Liver (tissue), 9 donors: ENCODE data around the gene NAA40. TPM values are rescaled to one million over a fixed set of nuclear protein-coding genes. Genes with fewer than 3 reads are reported as not detected.

ENCODE experiments used
- DNase-seq: peaks from one replicate; pipeline ENCODE4 v3.0.0-alpha.2; 2017; ENCODE audit warnings: low spot score
- H3K27ac ChIP-seq, 2 donors: one replicate each; pipeline ENCODE4 v1.7.0; 2013; ENCODE audit warnings: inconsistent platforms in 2 of 2, low read length in 2 of 2, control low read depth in 1 of 2, low read depth in 1 of 2, mild to moderate bottlenecking in 1 of 2
- H3K27me3 ChIP-seq, 4 donors: one replicate each; pipeline versions ENCODE4 v1.6.1 to v1.7.0; 2013; ENCODE audit warnings: low read length in 3 of 4, inconsistent platforms in 1 of 4, mild to moderate bottlenecking in 1 of 4, moderate library complexity in 1 of 4; ENCODE audit not compliant: control insufficient read depth in 4 of 4, insufficient read depth in 4 of 4
- H3K36me3 ChIP-seq, 4 donors: one replicate each; pipeline versions ENCODE4 v1.6.1 to v1.7.0; 2013; ENCODE audit warnings: low read length in 3 of 4, mild to moderate bottlenecking in 3 of 4, low read depth in 1 of 4, moderate library complexity in 1 of 4; ENCODE audit not compliant: control insufficient read depth in 4 of 4, insufficient read depth in 3 of 4
- H3K4me1 ChIP-seq, 4 donors: one replicate each; pipeline versions ENCODE4 v1.6.1 to v1.7.0; 2013; ENCODE audit warnings: low read length in 3 of 4, mild to moderate bottlenecking in 3 of 4, moderate library complexity in 1 of 4; ENCODE audit not compliant: control insufficient read depth in 4 of 4, insufficient read depth in 4 of 4
- H3K4me3 ChIP-seq, 3 donors: one replicate each; pipeline versions ENCODE4 v1.6.1 to v1.7.0; 2013; ENCODE audit warnings: low read length in 3 of 3, control low read depth in 1 of 3, low read depth in 1 of 3, mild to moderate bottlenecking in 1 of 3
- H3K9ac ChIP-seq, 2 donors: one replicate each; pipeline ENCODE4 v1.7.0; 2013; ENCODE audit warnings: low read length in 2 of 2, mild to moderate bottlenecking in 2 of 2, moderate library complexity in 2 of 2, control low read depth in 1 of 2, low read depth in 1 of 2
- H3K9me3 ChIP-seq, 4 donors: one replicate each; pipeline versions ENCODE4 v1.6.1 to v1.7.0; 2013; ENCODE audit warnings: low read length in 3 of 4; ENCODE audit not compliant: control insufficient read depth in 4 of 4
- FOXA1 ChIP-seq: IDR thresholded peaks from 2 replicates; pipeline ENCODE4 v1.6.1; 2016; ENCODE audit warnings: antibody characterized with exemption
- FOXA2 ChIP-seq: IDR thresholded peaks from 2 replicates; pipeline ENCODE4 v1.6.1; 2016; ENCODE audit warnings: antibody characterized with exemption
- GABPA ChIP-seq, 2 donors: IDR thresholded peaks in 1 of 2; conservative IDR thresholded peaks in 1 of 2; 2 replicates each; pipeline ENCODE4 v1.6.1; 2016; ENCODE audit warnings: antibody characterized with exemption in 2 of 2, mild to moderate bottlenecking in 1 of 2, moderate library complexity in 1 of 2
- HNF4A ChIP-seq, 2 donors: conservative IDR thresholded peaks; 2 replicates each; pipeline ENCODE4 v1.6.1; 2016; ENCODE audit warnings: antibody characterized with exemption in 2 of 2, mild to moderate bottlenecking in 2 of 2
- JUND ChIP-seq, 2 donors: IDR thresholded peaks; 2 replicates each; pipeline ENCODE4 v1.6.1; 2016; ENCODE audit warnings: antibody characterized with exemption in 2 of 2
- NR2F2 ChIP-seq: IDR thresholded peaks from 2 replicates; pipeline ENCODE4 v1.6.1; 2016; ENCODE audit warnings: antibody characterized with exemption
- RAD21 ChIP-seq, 2 donors: IDR thresholded peaks; 2 replicates each; pipeline ENCODE4 v1.6.1; 2016; ENCODE audit warnings: antibody characterized with exemption in 2 of 2, mild to moderate bottlenecking in 2 of 2
- SP1 ChIP-seq: IDR thresholded peaks from 2 replicates; pipeline ENCODE4 v1.6.1; 2018; ENCODE audit warnings: antibody characterized with exemption, mild to moderate bottlenecking
- TAF1 ChIP-seq: conservative IDR thresholded peaks from 2 replicates; pipeline ENCODE4 v1.6.1; 2016; ENCODE audit warnings: antibody characterized with exemption, mild to moderate bottlenecking
- YY1 ChIP-seq: IDR thresholded peaks from 2 replicates; pipeline ENCODE4 v1.6.1; 2016; ENCODE audit warnings: antibody characterized with exemption, mild to moderate bottlenecking
- WGBS: extraction: QIAGEN DNeasy Blood & Tissue Kit; methylation state at CpG from one replicate; pipeline ENCODE4 v1.1.7; 2013; 5-methylcytosine and 5-hydroxymethylcytosine counted together
- polyA plus RNA-seq, 2 donors: library from polyadenylated mRNA; stranded (reverse) in 1 of 2; unstranded in 1 of 2; fragments of 200-250 nt in 1 of 2; fragments of >200 nt in 1 of 2; fragmentation: Nextera tagmentation in 1 of 2; extraction: Ambion mirVana in 1 of 2; gene quantifications; one replicate each; pipeline versions ENCODE4 v1.2.1 to v1.2.3, GENCODE V29; 2013 to 2015
- total RNA-seq, 2 donors: library from RNA; depleted of rRNA; stranded (reverse); fragments of >200 nt; gene quantifications; one replicate each; pipeline ENCODE4 v1.2.3, GENCODE V29; 2014
- TF ChIP-seq, protein P1 (sequence below): IDR thresholded peaks from 2 replicates; pipeline ENCODE4 v1.6.1; 2016; ENCODE audit warnings: antibody characterized with exemption, mild to moderate bottlenecking
- TF ChIP-seq, protein P2 (sequence below): IDR thresholded peaks from 2 replicates; pipeline ENCODE4 v1.6.1; 2016; ENCODE audit warnings: antibody characterized with exemption
- TF ChIP-seq, protein P3 (sequence below): IDR thresholded peaks from 2 replicates; pipeline ENCODE4 v1.6.1; 2016; ENCODE audit warnings: antibody characterized with exemption
- TF ChIP-seq, protein P4 (sequence below): fragments of 150-350 bp; IDR thresholded peaks from 2 replicates; pipeline ENCODE4 v1.5.1; 2017; ENCODE audit warnings: improper control_type of control experiment, low read depth, low read length; ENCODE audit not compliant: missing input control
- donor health status: healthy.
- donor health status: healthy.
- donor health status: healthy.
- donor health status: healthy.
- donor health status: healthy.

Gene NAA40
- total and polyA plus RNA-seq, 4 donors = 3.0 to 7.3 (median 4.7) TPM

DNA sequence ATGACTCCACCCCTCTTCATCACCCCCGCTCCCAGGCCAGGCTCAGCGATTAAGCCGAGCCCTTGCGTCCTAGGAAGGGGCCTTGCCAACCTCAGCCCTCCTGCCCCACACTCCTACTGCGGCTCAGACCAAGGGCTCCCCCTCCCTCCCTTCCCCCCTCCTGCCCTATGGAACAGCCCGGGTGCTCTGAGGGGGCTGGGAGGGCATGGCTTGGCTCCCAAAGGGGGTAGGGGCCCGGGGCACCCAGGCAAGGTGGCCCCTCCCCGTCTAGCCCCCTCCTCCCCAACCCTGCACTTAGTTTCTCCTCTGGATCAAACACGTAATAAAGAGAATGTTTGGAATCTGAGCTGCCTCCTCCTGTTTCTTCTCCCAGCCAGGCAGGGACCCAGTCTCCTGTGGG lies 28.1 kb upstream of the NAA40 start (continued):
- TF ChIP-seq, protein P1, sequence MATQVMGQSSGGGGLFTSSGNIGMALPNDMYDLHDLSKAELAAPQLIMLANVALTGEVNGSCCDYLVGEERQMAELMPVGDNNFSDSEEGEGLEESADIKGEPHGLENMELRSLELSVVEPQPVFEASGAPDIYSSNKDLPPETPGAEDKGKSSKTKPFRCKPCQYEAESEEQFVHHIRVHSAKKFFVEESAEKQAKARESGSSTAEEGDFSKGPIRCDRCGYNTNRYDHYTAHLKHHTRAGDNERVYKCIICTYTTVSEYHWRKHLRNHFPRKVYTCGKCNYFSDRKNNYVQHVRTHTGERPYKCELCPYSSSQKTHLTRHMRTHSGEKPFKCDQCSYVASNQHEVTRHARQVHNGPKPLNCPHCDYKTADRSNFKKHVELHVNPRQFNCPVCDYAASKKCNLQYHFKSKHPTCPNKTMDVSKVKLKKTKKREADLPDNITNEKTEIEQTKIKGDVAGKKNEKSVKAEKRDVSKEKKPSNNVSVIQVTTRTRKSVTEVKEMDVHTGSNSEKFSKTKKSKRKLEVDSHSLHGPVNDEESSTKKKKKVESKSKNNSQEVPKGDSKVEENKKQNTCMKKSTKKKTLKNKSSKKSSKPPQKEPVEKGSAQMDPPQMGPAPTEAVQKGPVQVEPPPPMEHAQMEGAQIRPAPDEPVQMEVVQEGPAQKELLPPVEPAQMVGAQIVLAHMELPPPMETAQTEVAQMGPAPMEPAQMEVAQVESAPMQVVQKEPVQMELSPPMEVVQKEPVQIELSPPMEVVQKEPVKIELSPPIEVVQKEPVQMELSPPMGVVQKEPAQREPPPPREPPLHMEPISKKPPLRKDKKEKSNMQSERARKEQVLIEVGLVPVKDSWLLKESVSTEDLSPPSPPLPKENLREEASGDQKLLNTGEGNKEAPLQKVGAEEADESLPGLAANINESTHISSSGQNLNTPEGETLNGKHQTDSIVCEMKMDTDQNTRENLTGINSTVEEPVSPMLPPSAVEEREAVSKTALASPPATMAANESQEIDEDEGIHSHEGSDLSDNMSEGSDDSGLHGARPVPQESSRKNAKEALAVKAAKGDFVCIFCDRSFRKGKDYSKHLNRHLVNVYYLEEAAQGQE = no peak

DNA sequence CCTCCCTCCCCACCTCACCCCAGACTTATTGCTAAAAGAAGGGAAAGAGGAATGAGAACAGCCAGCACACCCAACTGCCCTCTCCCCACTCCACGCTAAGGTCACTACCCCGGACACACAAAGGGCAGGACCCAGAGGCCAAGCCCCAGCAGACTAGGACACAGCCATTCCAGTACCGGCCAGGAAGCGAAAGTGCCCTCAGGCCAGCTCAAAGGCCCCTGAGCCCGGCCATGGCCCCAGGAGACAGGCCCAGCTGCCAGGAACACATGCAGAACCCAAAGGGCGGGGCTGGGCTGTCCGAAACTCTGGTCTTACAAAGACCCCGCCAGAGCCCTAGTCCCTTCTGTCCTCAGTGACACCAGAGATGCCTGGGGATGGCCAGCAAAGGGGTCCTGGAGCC lies 27.4 kb upstream of the NAA40 start:
- TF ChIP-seq NR2F2 (peak; percentile 77), TAF1 (no peak)
- TF ChIP-seq, protein P2, sequence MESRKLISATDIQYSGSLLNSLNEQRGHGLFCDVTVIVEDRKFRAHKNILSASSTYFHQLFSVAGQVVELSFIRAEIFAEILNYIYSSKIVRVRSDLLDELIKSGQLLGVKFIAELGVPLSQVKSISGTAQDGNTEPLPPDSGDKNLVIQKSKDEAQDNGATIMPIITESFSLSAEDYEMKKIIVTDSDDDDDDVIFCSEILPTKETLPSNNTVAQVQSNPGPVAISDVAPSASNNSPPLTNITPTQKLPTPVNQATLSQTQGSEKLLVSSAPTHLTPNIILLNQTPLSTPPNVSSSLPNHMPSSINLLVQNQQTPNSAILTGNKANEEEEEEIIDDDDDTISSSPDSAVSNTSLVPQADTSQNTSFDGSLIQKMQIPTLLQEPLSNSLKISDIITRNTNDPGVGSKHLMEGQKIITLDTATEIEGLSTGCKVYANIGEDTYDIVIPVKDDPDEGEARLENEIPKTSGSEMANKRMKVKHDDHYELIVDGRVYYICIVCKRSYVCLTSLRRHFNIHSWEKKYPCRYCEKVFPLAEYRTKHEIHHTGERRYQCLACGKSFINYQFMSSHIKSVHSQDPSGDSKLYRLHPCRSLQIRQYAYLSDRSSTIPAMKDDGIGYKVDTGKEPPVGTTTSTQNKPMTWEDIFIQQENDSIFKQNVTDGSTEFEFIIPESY = no peak
- Histone ChIP-seq H3K9ac (no peak overlapping the region), H3K27ac (no peak overlapping the region), H3K9me3 (no peaks in the 10 kb centered on the region), H3K4me3 (no peak overlapping the region), H3K36me3 (peaks cover 7 to 18% (median 12%) of the 10 kb centered on the region in 4 donors), H3K27me3 (peaks cover 0 to 3% (median 0%) of the 10 kb centered on the region in 4 donors), H3K4me1 (peaks cover 3 to 8% (median 6%) of the 10 kb centered on the region in 4 donors)
- 76% methylated on average over 8 of the region's 8 CpGs for WGBS
- no peak for DNase-seq

DNA sequence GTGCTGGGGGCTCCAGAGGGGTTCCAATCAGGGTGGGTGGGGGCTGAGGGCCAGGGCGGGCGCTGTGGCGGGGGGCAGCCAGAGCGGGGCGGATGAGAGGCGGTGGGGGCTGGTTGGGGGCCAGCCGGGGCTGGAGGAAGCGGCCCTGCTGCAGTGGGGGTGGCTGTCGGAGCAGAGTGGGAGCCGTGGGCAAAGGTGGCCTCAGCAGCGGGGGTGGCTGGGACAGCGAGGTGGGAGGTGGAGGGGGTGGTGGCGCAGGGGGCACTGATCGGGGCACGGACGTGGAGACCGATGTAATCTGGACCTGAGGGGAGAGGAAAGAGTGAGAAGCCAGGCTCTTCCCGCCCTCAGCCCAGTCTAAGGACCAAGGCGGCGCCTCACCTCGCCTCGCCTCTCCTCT lies 26.9 kb upstream of the NAA40 start:
- Histone ChIP-seq H3K4me1 (peaks cover 6 to 11% (median 9%) of the 10 kb centered on the region in 4 donors), H3K36me3 (peaks cover 7 to 17% (median 12%) of the 10 kb centered on the region in 4 donors), H3K9me3 (no peaks in the 10 kb centered on the region), H3K9ac (no peak overlapping the region), H3K4me3 (no peak overlapping the region), H3K27me3 (peaks cover 0 to 3% (median 0%) of the 10 kb centered on the region in 4 donors), H3K27ac (no peak overlapping the region)
- WGBS = 93% methylated on average over 22 of the region's 22 CpGs
- TF ChIP-seq YY1 = no peak
- TF ChIP-seq, protein P3, sequence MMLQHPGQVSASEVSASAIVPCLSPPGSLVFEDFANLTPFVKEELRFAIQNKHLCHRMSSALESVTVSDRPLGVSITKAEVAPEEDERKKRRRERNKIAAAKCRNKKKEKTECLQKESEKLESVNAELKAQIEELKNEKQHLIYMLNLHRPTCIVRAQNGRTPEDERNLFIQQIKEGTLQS = no peak
- no peak for TF ChIP-seq FOXA2
- TF ChIP-seq NR2F2 = no peak
- TF ChIP-seq, protein P4, sequence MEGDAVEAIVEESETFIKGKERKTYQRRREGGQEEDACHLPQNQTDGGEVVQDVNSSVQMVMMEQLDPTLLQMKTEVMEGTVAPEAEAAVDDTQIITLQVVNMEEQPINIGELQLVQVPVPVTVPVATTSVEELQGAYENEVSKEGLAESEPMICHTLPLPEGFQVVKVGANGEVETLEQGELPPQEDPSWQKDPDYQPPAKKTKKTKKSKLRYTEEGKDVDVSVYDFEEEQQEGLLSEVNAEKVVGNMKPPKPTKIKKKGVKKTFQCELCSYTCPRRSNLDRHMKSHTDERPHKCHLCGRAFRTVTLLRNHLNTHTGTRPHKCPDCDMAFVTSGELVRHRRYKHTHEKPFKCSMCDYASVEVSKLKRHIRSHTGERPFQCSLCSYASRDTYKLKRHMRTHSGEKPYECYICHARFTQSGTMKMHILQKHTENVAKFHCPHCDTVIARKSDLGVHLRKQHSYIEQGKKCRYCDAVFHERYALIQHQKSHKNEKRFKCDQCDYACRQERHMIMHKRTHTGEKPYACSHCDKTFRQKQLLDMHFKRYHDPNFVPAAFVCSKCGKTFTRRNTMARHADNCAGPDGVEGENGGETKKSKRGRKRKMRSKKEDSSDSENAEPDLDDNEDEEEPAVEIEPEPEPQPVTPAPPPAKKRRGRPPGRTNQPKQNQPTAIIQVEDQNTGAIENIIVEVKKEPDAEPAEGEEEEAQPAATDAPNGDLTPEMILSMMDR = no peak
- TF ChIP-seq SP1 = no peak
- TF ChIP-seq TAF1 = no peak
- no peak for TF ChIP-seq HNF4A (conservative IDR thresholded peaks at IDR 0.05)
- TF ChIP-seq RAD21 (IDR thresholded peaks at IDR 0.05) = no peak
- no peak for TF ChIP-seq GABPA (IDR thresholded peaks at IDR 0.05 in 1 of 2, conservative IDR thresholded peaks at IDR 0.05 in 1 of 2)
- TF ChIP-seq, protein P1 = no peak
- TF ChIP-seq FOXA1 = no peak
- TF ChIP-seq JUND (IDR thresholded peaks at IDR 0.05) = no peak
- no peak for DNase-seq
